PC-9 (cell line): ENCODE results near the gene PPP3R1. TPM values are rescaled to one million over a fixed set of nuclear protein-coding genes. Genes with fewer than 3 reads are reported as not detected.

ENCODE experiments used
- Bru-seq: library from RNA; stranded (reverse); fragments of 400-500 nt; gene quantifications from one replicate; lab custom pipeline; 2021; lab: Mats Ljungman, UMichigan
- BruChase-seq, 2 experiments: library from RNA; stranded (reverse); fragments of 400-500 nt; gene quantifications; one replicate each; lab custom pipeline; 2021; lab: Mats Ljungman, UMichigan
- BruUV-seq: library from RNA; stranded (reverse); fragments of 400-500 nt; replicated peaks from 2 replicates; lab custom pipeline; 2021; lab: Mats Ljungman, UMichigan
- CTCF ChIA-PET: fragments of 300-600 bp; sonication (Branson Sonifier 250); formaldehyde crosslinking; loops from one replicate; lab custom pipeline; 2022; ENCODE audit warnings: antibody characterized with exemption; lab: Charles Lee
- POLR2A ChIA-PET: fragments of 300-600 bp; sonication (Branson Sonifier 250); formaldehyde crosslinking; loops from one replicate; lab custom pipeline; 2022; ENCODE audit warnings: antibody characterized with exemption; ENCODE audit not compliant: unreplicated experiment; lab: Charles Lee
- DNase-seq, 2 experiments: peaks; one replicate each; pipeline versions ENCODE4 v3.0.0 to v3.0.0-alpha.2; 2015 to 2022; ENCODE audit warnings: mixed read lengths in 1 of 2
- H2AFZ ChIP-seq: fragments of 200-600 bp; sonication (generic); 2 replicates; pipeline ENCODE4 v1.8.1; 2017; ENCODE audit warnings: antibody characterized with exemption
- H3F3A ChIP-seq: fragments of 200-600 bp; sonication (generic); 2 replicates; pipeline ENCODE4 v1.8.1; 2017; ENCODE audit warnings: antibody characterized with exemption, mild to moderate bottlenecking, low read depth; ENCODE audit not compliant: insufficient read depth
- H3K27ac ChIP-seq: fragments of 200-600 bp; sonication (generic); 2 replicates; pipeline ENCODE4 v1.6.1; 2016; ENCODE audit warnings: mixed run types
- H3K27me3 ChIP-seq: fragments of 200-600 bp; sonication (generic); 2 replicates; pipeline ENCODE4 v1.6.1; 2016; ENCODE audit warnings: low read depth, mixed run types; ENCODE audit not compliant: insufficient read depth
- H3K36me3 ChIP-seq: fragments of 200-600 bp; sonication (generic); 2 replicates; pipeline ENCODE4 v1.6.1; 2016; ENCODE audit warnings: low read depth, mixed run types
- H3K4me1 ChIP-seq: fragments of 200-600 bp; sonication (generic); replicated peaks from 2 replicates; pipeline ENCODE4 v1.6.1; 2016; ENCODE audit warnings: mixed run types; ENCODE audit not compliant: insufficient read depth
- H3K4me2 ChIP-seq: fragments of 200-600 bp; sonication (generic); 2 replicates; pipeline ENCODE4 v1.6.1; 2017; ENCODE audit warnings: mixed run types
- H3K4me3 ChIP-seq: fragments of 200-600 bp; sonication (generic); 2 replicates; pipeline ENCODE4 v1.6.1; 2016; ENCODE audit warnings: mixed run types
- H3K79me2 ChIP-seq: fragments of 200-600 bp; sonication (generic); 2 replicates; pipeline ENCODE4 v1.6.1; 2017; ENCODE audit warnings: low read depth, mixed run types
- H3K9me2 ChIP-seq: fragments of 200-600 bp; sonication (generic); 2 replicates; pipeline ENCODE4 v1.8.1; 2017; ENCODE audit warnings: mild to moderate bottlenecking; ENCODE audit not compliant: insufficient read depth
- H3K9me3 ChIP-seq: fragments of 200-600 bp; sonication (generic); 2 replicates; pipeline ENCODE4 v1.8.1; 2016; ENCODE audit warnings: low read depth; ENCODE audit not compliant: insufficient read depth
- H4K20me1 ChIP-seq: fragments of 200-600 bp; sonication (generic); 2 replicates; pipeline ENCODE4 v1.8.1; 2017; ENCODE audit not compliant: insufficient read depth
- CTCF ChIP-seq: fragments of 200-600 bp; sonication (generic); conservative IDR thresholded peaks from 2 replicates; pipeline ENCODE4 v1.6.1; 2017; ENCODE audit warnings: mixed run types, antibody characterized with exemption, mild to moderate bottlenecking, moderate library complexity
- EZH2 ChIP-seq: fragments of 200-600 bp; sonication (generic); IDR thresholded peaks from 2 replicates; pipeline ENCODE4 v1.8.0; 2017; ENCODE audit warnings: antibody characterized with exemption, low read depth
- intact Hi-C: fragments of 100-400 bp; cut with micrococcal nuclease; formaldehyde crosslinking; loops from one replicate; pipeline ENCODE4 v1.10.0; 2022; ENCODE audit not compliant: unreplicated experiment
- long read RNA-seq: library from polyadenylated mRNA; stranded (forward); transcript quantifications from one replicate; pipeline ENCODE4 v2.0.0, GENCODE V29; 2022
- total RNA-seq: library from RNA; stranded (reverse); gene quantifications from 2 replicates; pipeline ENCODE4 v1.2.3, GENCODE V29; 2021

The PPP3R1 gene
- 58.8 and 67.5 TPM in 2 replicates for total RNA-seq
- percentile 96 among the genes with signal in this experiment for Bru-seq, nascent RNA
- percentile 100 among the genes with signal in this experiment for BruChase-seq, experiment 1, labeled RNA remaining after a 2-hour chase
- BruChase-seq, experiment 2, labeled RNA remaining after a 6-hour chase = percentile 100 among the genes with signal in this experiment
- long read RNA-seq, partial matches to known transcripts = 0 of 1 reads
- long read RNA-seq, other reads (novel, unspliced or antisense) = 1 of 1 reads

GRCh38 chr2:68252400-68253218, at the start of gene PPP3R1:
Gene PPP3R1 (minus strand): TSS chr2:68252532. CDS start chr2:68252127, 405 bp downstream.
- TF ChIP-seq EZH2 (no peak), CTCF (no peak)
- Histone ChIP-seq H3K9me2 (no peaks in the 10 kb centered on the region; the same call in 1 of the 2 replicates), H3K27ac (peak within 1 kb of the TSS; percentile 81), H3K27me3 (no peaks in the 10 kb centered on the region), H2AFZ (peak within 1 kb of the TSS; percentile 91), H4K20me1 (peaks cover 32% of the 10 kb centered on the region), H3F3A (peaks cover 17% of the 10 kb centered on the region), H3K36me3 (no peaks in the 10 kb centered on the region), H3K79me2 (peaks cover 63% of the 10 kb centered on the region), H3K4me3 (peak within 1 kb of the TSS; percentile 96), H3K4me2 (peak within 1 kb of the TSS; percentile 97), H3K4me1 (peaks cover 47% of the 10 kb centered on the region), H3K9me3 (no peaks in the 10 kb centered on the region)
- POLR2A ChIA-PET = interaction anchor here (0.5 to 0.7 kb wide), 7 partner anchors 57 to 1137 kb away, joined by 3 to 8 read pairs (median 4); partner anchors contain the start of genes C1D and PNO1
- intact Hi-C loops = loop anchor here (1.0 to 10.0 kb wide), 4 partner anchors 65 to 188 kb away; partner anchors contain the start of genes C1D and PNO1
- CTCF ChIA-PET = no interaction called here
- TSS peak; percentile 94 for BruUV-seq
- peak; percentile 84 to 97 for DNase-seq

- TF ChIP-seq CTCF (no peak), EZH2 (no peak)
- H3K9me3 ChIP-seq = no peaks in the 10 kb centered on the region
- no peaks in the 10 kb centered on the region for H3K9me2 ChIP-seq
- no peak overlapping the region for H3K4me2 ChIP-seq
- no peak for DNase-seq
- no peaks in the 10 kb centered on the region for H4K20me1 ChIP-seq
- POLR2A ChIA-PET = no interaction called here
- BruUV-seq = no TSS peak
- intact Hi-C loops = no loop called here
- H3K4me3 ChIP-seq = no peak overlapping the region
- no peak overlapping the region for H3K27ac ChIP-seq
- no peaks in the 10 kb centered on the region for H3K27me3 ChIP-seq
- CTCF ChIA-PET = no interaction called here
- no peaks in the 10 kb centered on the region for H3K36me3 ChIP-seq
- H3K4me1 ChIP-seq = no peaks in the 10 kb centered on the region
- no peaks in the 10 kb centered on the region for H3F3A ChIP-seq
- H3K79me2 ChIP-seq = no peaks in the 10 kb centered on the region
- no peak overlapping the region for H2AFZ ChIP-seq
Observed at GRCh38 chr2:68295516-68295915, 43.2 kb upstream of the PPP3R1 start.

GRCh38 chr2:68294913-68295312, 42.6 kb upstream of the PPP3R1 start:
- Histone ChIP-seq H2AFZ (no peak overlapping the region; the same call in 1 of the 2 replicates), H3K9me3 (no peaks in the 10 kb centered on the region), H3K4me2 (no peak overlapping the region), H3K36me3 (no peaks in the 10 kb centered on the region), H3K79me2 (no peaks in the 10 kb centered on the region), H3K27me3 (no peaks in the 10 kb centered on the region), H3F3A (no peaks in the 10 kb centered on the region), H3K4me1 (no peaks in the 10 kb centered on the region), H3K9me2 (no peaks in the 10 kb centered on the region), H3K4me3 (no peak overlapping the region), H4K20me1 (no peaks in the 10 kb centered on the region), H3K27ac (no peak overlapping the region)
- intact Hi-C loops = loop anchor here (5.0 kb wide), 1 partner anchor 147 kb away; no protein-coding TSS in a partner anchor
- TF ChIP-seq EZH2 (no peak), CTCF (no peak)
- ChIA-PET POLR2A (no interaction called here), CTCF (no interaction called here)
- BruUV-seq = no TSS peak
- no peak for DNase-seq
